SK-N-SH (cell line): ENCODE measurements around the gene NR2C2AP.

ENCODE experiments used
- CTCF ChIP-seq: fragments of 200-600 bp; sonication (generic); IDR thresholded peaks from 2 replicates; pipeline ENCODE4 v1.6.1; 2017; ENCODE audit warnings: antibody characterized with exemption, mild to moderate bottlenecking, moderate library complexity
- EP300 ChIP-seq, 2 experiments: IDR thresholded peaks; 2 replicates each; pipeline versions ENCODE4 v1.4.0 to v1.6.1; 2012; ENCODE audit warnings: borderline replicate concordance in 1 of 2, low read depth in 1 of 2, low read length in 1 of 2
- EZH2phosphoT487 ChIP-seq: fragments of 200-600 bp; sonication (generic); IDR thresholded peaks from 2 replicates; pipeline ENCODE4 v1.6.1; 2017; ENCODE audit warnings: low read depth, mixed run types, mild to moderate bottlenecking, antibody characterized with exemption, moderate library complexity, borderline replicate concordance
- FOSL2 ChIP-seq: IDR thresholded peaks from 2 replicates; pipeline ENCODE4 v1.4.0; 2012; ENCODE audit warnings: low read depth, mild to moderate bottlenecking, moderate library complexity, borderline replicate concordance
- IRF3 ChIP-seq: fragments of 150-350 bp; IDR thresholded peaks from 2 replicates; pipeline ENCODE4 v1.6.1; 2016; ENCODE audit warnings: mild to moderate bottlenecking, low read depth, low read length
- JUND ChIP-seq: IDR thresholded peaks from 2 replicates; pipeline ENCODE4 v1.4.0; 2012
- MAX ChIP-seq: IDR thresholded peaks from 2 replicates; pipeline ENCODE4 v1.4.0; 2012; ENCODE audit warnings: low read depth
- POLR2AphosphoS5 ChIP-seq: IDR thresholded peaks from 2 replicates; pipeline ENCODE4 v1.6.1; 2012; ENCODE audit warnings: low read depth, low read length
- RFX5 ChIP-seq: IDR thresholded peaks from 2 replicates; pipeline ENCODE4 v1.6.1; 2012; ENCODE audit warnings: mild to moderate bottlenecking, improper control_type of control experiment, low read length
- SMC3 ChIP-seq: IDR thresholded peaks from 2 replicates; pipeline ENCODE4 v1.6.1; 2012; ENCODE audit warnings: low read depth, low read length, improper control_type of control experiment
- TAF1 ChIP-seq: IDR thresholded peaks from 2 replicates; pipeline ENCODE4 v1.6.1; 2012; ENCODE audit warnings: low read depth, mild to moderate bottlenecking, low read length, moderate library complexity, borderline replicate concordance
- YY1 ChIP-seq: IDR thresholded peaks from 2 replicates; pipeline ENCODE4 v1.4.0; 2012; ENCODE audit warnings: low read depth, mild to moderate bottlenecking

- TF ChIP-seq RFX5 (no peak), MAX (no peak), CTCF (no peak), TAF1 (no peak), EP300 (IDR thresholded peaks at IDR 0.05; ENCODE audit: borderline replicate concordance in 1 of 2, low read depth in 1 of 2, low read length in 1 of 2) (no peak), JUND (no peak), POLR2AphosphoS5 (no peak), SMC3 (no peak), YY1 (no peak), FOSL2 (no peak), IRF3 (no peak), EZH2phosphoT487 (no peak)
These were observed 20.4 kb upstream of the NR2C2AP start for GRCh38 chr19:19223636-19224035.
